H7 (cell line): ENCODE results near the gene KCNN2. TPM values are rescaled to one million over a fixed set of nuclear protein-coding genes. Genes with fewer than 3 reads are reported as not detected.
A peak's percentile ranks its signal among the peaks of the same experiment; 100 is the strongest.

ENCODE experiments used
- DNase-seq: peaks from one replicate; pipeline ENCODE4 v3.0.0; 2012
- H3K27me3 ChIP-seq: 2 replicates; pipeline ENCODE4 v1.6.0; 2011; ENCODE audit warnings: mild to moderate bottlenecking, low read length; ENCODE audit not compliant: control insufficient read depth, insufficient read depth
- H3K36me3 ChIP-seq: replicated peaks from 2 replicates; pipeline ENCODE4 v1.5.1; 2011; ENCODE audit warnings: low read length; ENCODE audit not compliant: control insufficient read depth, insufficient read depth
- H3K4me3 ChIP-seq: 2 replicates; pipeline ENCODE4 v1.5.1; 2011; ENCODE audit warnings: low read depth, mild to moderate bottlenecking, control low read depth, low read length, moderate library complexity; ENCODE audit not compliant: insufficient read depth
- total RNA-seq: library from RNA; depleted of rRNA; stranded (reverse); fragments of >200 nt; shearing (Covaris generic); gene quantifications from 2 replicates; pipeline ENCODE4 v1.2.3, GENCODE V29; 2014; rRNA removed

KCNN2 gene
- 8.2 and 13.7 TPM in 2 replicates for total RNA-seq

DNA sequence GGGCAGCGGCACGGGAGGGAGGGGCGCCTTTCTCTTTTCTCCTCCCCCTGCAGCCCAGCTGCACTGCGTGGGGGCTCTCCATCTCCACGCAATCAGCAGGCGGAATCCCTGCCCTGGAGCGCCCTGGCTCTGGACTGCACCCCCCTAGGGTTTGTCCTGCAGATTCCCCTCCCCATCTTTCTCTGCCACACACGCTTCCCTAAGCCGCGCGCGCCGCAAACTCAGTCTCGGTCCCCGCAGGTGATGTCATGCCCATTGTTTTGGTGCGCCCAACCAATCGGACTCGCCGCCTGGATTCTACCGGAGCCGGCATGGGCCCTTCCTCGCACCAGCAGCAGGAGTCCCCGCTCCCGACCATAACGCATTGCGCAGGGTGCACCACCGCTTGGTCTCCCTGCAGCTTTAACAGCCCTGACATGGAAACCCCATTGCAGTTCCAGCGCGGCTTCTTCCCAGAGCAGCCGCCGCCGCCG is at the start of gene KCNN2:
Gene KCNN2, plus strand, starts transcription at position 347 of the 473 bp plus-strand sequence. Its CDS starts 70 bp downstream, at position 417.
- DNase-seq: peak; percentile 88
- peaks cover 18% of the 10 kb centered on the region for H3K27me3 ChIP-seq
- peak within 1 kb of the TSS; percentile 95 for H3K4me3 ChIP-seq

DNA sequence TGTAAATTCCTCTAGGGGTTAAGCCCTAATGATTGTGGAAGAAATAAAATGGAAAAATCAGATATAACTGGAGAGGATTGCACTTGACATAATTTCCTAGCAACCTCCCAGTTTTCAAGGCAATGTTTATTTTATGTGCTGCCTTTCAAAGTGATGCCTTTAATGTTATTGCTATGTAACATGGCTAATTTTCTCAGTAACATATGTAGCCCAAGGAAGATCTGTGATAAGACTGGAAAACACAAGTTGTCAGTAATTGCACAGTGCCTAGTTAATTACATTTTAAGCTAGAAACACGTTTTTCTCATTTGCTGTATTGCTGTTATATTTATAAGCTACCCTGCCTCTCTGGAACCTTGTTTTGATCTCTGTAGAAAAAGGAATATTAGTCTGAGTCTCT is 49.2 kb upstream of the KCNN2 start:
- no peak overlapping the region for H3K4me3 ChIP-seq
- no peaks in the 10 kb centered on the region for H3K27me3 ChIP-seq
- no peaks in the 10 kb centered on the region for H3K36me3 ChIP-seq
- no peak for DNase-seq

More for the DNA sequence above, at the start of gene KCNN2:
- no peaks in the 10 kb centered on the region for H3K36me3 ChIP-seq

DNA sequence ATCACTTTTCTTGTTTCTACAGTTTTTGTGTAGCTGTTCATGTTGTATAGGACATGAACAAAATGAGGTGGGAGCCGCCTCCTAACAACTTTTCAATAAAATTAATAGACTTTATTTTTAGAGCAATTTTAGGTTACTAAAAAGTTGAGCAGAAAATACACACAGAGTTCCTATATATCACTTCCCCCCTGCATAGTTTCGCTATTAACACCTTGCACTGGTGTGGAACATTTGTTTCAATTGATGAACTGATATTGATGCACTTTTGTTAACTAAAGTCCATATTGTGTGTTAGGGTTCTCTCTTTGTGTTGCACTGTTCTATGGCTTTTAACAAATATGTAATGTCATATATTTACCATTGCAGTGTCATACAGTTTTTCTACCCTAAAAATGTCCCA is 47.8 kb upstream of the KCNN2 start:
- Histone ChIP-seq H3K36me3 (no peaks in the 10 kb centered on the region), H3K27me3 (no peaks in the 10 kb centered on the region; the same call in 1 of the 2 replicates), H3K4me3 (no peak overlapping the region)
- no peak for DNase-seq

DNA sequence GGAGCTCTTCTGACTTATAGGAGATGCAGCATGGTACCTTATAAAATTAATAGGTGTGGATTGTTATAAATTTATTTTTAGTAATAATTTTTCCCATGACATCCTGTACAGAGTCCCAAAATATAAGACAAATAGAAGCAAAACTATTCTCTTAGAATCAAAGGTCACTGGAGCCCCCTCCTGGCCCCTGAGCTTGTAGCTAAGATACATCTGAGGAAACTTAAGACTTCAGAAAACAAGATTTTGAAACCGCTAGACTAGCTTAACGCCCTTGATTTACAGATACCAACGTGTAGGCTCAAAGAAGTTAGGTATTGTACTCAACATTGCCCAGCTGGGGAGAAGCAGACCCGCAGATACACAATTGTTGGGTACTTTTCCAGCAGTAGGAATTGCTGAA is 45.7 kb upstream of the KCNN2 start:
- Histone ChIP-seq H3K27me3 (no peaks in the 10 kb centered on the region; the same call in 1 of the 2 replicates), H3K36me3 (no peaks in the 10 kb centered on the region), H3K4me3 (no peak overlapping the region)
- peak; percentile 7 for DNase-seq

DNA sequence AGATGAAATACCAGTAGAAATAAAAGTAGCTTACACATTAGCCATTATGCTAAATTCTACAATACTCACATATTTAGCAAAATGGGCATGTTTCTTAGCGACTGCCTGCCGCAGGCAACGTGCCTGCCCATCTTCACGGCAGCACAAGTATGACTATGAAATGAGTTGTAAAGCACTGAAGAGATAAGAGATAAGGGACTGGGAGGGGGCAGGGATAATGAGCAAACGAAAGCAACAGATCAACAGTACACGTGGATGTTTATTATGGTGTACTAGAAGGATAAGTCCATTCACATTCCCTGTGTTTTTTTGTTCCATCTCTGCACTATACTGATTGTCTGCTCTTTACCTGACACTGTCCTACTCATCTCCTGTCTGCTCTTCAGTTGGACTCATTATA is 44.1 kb upstream of the KCNN2 start:
- no peaks in the 10 kb centered on the region for H3K36me3 ChIP-seq
- H3K27me3 ChIP-seq: no peaks in the 10 kb centered on the region; the same call in 1 of the 2 replicates
- DNase-seq: no peak
- H3K4me3 ChIP-seq: no peak overlapping the region

DNA sequence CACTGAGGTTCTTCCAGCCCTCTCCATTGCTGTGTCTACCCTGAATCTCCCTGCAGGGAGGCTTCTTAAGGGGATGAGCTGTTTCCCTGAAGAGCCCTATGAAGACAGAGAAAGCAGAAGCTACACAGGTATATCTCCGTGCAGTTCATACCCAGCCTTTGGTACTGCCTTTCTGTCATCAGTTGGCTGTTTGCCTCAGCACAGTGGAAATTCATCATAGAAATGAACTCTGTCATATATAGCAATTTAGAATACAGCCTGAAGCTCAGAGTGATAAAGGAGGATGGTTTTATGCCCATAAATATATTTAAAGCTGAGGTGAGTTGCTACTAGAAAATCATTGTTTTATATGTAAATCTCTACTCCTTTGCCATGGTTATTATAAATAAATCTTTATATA is 42.6 kb upstream of the KCNN2 start:
- Histone ChIP-seq H3K4me3 (no peak overlapping the region), H3K36me3 (no peaks in the 10 kb centered on the region), H3K27me3 (no peaks in the 10 kb centered on the region; the same call in 1 of the 2 replicates)
- DNase-seq: no peak

DNA sequence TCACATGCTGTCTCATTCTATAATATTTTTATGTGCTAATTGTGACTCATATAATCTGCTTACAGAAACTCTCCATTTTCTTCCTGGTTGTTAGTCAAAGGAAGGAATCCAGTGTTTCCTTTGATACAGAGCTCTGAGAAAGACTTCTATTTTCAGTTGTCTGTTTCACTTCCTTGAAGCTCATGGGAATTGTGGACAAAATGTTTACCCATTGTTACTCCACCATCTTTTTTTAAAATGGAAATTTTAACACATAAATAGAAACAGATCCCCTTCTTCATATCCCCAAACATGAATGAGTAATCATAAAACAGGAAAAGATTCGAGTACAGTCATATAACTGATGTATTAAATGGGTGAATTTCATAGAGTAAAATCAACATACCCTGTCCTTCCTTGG is 42.0 kb upstream of the KCNN2 start:
- H3K4me3 ChIP-seq: no peak overlapping the region

DNA sequence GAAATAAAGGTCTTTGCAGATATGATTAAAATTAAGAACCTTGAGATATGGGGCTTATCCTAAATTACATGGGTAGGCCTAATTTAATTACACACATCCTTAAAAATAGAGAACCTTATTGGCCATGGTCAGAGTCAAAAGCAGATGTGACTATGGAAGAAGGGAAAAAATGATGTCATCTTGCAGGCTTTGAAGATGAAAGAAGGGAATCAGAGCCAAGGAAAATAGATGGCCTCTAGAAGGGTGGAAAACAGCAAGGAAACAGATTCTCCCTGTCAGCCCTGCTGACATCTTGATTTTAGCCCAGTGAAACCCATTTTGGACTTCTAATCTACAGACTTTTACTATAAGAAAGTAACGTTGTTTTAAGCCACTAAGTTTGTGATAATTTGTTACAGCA is 37.6 kb upstream of the KCNN2 start:
- no peak overlapping the region for H3K4me3 ChIP-seq
- no peak for DNase-seq
- no peaks in the 10 kb centered on the region for H3K27me3 ChIP-seq
- H3K36me3 ChIP-seq: no peaks in the 10 kb centered on the region

More for the DNA sequence above, 42.0 kb upstream of the KCNN2 start:
- Histone ChIP-seq H3K27me3 (no peaks in the 10 kb centered on the region; the same call in 1 of the 2 replicates), H3K36me3 (no peaks in the 10 kb centered on the region)
- DNase-seq: no peak

DNA sequence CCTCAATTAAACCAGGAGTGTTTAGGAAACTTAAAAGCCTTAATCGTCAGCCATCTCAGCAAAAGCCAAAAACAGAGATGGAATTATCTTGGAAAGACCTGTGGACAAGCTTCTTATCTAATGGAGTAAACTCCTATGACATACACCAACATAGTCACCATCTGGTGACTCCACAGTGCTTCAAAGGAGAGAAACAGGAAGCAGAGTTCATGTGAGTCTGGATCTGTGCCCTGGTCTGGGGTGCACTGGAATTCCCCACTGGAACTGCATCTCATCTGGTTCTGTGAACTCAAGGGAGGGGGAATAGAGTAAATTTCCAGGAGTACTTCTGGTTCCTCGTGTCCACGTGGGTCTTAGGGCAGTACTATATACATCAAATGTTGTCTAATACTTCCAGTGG is 36.3 kb upstream of the KCNN2 start:
- no peaks in the 10 kb centered on the region for H3K27me3 ChIP-seq
- DNase-seq: no peak
- no peak overlapping the region for H3K4me3 ChIP-seq
- H3K36me3 ChIP-seq: no peaks in the 10 kb centered on the region

DNA sequence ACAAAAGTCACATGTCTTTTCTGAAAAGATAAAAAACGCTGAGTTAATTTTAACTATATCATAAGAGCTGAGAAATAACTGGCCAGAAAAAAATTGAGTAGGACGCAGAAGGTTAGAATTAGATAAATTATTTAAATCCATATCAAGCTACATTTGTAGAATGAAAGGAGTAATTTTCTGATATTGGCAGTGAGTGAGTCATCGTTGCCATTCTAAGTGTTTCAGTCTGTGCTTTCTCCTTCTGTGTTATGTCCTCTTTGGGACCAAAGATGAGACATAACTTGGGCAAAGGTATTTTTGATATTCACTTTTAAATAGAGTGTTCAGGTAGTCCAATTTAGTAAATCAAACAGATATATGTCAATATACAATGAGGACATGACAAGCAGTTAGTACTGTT is 34.4 kb upstream of the KCNN2 start:
- DNase-seq: no peak
- Histone ChIP-seq H3K36me3 (no peaks in the 10 kb centered on the region), H3K27me3 (no peaks in the 10 kb centered on the region), H3K4me3 (no peak overlapping the region)

DNA sequence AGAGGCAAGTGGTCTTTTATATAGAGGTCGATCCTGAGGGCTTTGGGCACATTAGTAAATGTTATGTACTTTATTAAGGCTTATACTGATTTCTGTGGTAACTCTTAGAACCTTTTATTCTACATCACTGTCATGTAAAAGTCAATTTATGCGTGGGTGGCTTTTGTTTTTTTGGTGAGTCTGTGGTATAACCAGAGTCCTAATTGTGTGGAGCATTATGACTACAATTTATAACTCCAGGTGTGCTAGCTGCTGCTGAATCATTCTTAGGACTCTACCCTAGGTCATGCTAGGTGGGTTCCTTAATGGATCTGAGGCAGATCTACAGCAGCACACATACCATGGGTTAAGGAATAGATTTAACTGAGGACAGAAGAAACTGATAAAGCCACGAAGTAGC is 33.9 kb upstream of the KCNN2 start:
- Histone ChIP-seq H3K4me3 (no peak overlapping the region), H3K27me3 (no peaks in the 10 kb centered on the region), H3K36me3 (no peaks in the 10 kb centered on the region)
- no peak for DNase-seq

DNA sequence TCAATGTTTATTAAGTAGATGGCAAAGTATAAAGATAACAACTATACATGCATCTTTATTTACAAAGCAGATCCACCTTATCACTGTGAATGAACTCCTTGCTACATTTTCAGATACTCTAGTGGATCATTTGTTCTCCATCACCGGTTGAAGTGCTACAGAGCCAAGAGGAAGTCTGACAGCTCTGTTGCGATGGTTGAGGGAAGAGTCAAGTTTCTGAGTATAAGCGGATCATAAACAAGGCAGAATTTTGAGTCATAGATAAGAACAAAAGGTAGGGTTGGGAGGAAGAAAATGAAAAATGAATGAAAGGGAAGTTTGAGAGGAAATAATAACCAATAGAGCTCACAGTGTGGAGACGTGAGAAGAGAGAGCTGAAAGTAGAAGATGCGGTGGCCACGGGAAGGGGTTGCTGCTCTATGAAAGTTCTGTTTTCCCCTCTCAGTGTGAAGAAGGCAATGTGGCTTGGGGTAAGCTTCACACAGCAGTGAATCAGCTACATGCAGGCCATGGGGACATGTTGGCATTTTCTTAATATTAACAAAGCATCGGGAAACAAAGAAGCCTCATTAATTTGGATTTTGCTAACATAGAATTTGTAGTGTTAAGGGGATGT is 30.8 kb upstream of the KCNN2 start:
- Histone ChIP-seq H3K36me3 (no peaks in the 10 kb centered on the region), H3K4me3 (no peak overlapping the region), H3K27me3 (no peaks in the 10 kb centered on the region)
- DNase-seq: no peak

DNA sequence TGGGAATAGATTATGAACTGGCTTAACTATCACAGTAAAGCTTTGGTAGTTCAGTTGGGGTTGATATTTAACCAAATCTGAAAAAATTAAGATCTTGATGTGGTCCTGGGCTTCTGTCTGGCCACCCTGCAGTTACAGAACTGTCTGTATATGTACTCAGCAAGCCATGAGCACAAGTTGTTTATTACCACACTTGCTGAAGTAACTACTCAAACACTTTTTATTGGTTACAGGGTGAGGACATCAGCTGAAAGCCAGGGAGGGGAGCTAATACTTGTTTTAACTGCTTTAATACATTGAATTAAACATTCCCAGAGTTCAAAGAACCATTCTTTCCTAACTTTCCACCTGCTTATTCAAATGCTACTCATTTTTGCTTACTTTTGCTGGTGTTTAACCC is 29.4 kb upstream of the KCNN2 start:
- no peaks in the 10 kb centered on the region for H3K36me3 ChIP-seq
- DNase-seq: no peak
- H3K4me3 ChIP-seq: no peak overlapping the region
- H3K27me3 ChIP-seq: no peaks in the 10 kb centered on the region

DNA sequence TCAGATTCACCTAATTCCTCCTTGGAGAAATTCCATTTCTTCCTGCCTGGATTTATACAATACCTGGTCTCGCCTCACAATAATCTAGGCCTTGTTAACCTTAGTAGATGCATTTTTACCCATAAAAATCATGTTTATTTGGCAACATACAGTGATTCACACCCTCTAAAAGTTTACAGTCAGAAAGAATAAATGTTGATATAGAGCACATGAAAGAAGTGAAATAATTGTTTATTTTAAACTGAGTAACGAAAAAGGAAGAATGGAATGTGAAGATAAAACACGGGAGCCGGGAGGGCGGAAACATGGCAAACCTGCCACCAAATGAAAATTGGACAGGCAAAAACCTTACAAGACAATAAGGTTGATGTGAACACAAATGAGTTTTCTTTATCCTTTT is 28.9 kb upstream of the KCNN2 start:
- H3K27me3 ChIP-seq: no peaks in the 10 kb centered on the region
- no peaks in the 10 kb centered on the region for H3K36me3 ChIP-seq
- no peak for DNase-seq
- no peak overlapping the region for H3K4me3 ChIP-seq

DNA sequence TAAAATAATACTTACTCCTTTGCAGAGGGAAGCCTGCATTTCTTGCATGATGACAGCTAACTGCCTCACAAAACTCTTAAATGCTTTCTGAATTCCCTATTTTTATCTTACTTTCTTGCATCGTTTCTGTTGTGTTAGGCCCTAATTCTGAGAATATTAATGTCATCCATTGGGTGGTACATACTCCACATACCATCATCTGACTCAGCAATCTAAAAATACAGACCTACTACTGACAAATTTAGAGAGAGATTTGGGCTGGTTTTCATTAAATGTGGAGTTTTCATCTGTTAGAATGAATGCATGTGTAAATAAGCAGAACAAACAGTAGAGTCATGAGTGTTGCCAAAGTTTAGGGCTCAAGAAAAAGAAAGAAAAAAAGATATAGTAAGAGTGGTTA is 26.5 kb upstream of the KCNN2 start:
- Histone ChIP-seq H3K4me3 (no peak overlapping the region), H3K27me3 (no peaks in the 10 kb centered on the region), H3K36me3 (no peaks in the 10 kb centered on the region)
- DNase-seq: no peak

DNA sequence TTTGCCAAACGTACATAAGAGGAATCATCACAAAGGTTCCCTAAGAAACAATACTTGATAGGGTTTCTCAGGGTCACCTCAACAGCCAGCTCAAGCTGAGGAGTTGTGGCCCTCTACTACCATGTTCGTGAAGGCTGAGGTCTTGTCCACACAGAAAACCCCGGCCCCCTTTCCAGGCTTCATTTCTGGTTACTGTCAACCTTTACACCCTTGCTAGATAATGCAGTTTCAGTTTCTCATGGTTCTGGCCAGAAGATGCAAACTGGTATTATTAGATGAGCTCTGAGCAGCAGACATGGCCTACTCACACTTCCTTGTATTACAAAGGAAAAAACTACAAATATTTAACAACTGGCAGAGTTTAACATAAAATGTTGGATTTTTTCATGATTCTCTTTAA is 22.8 kb upstream of the KCNN2 start:
- no peaks in the 10 kb centered on the region for H3K36me3 ChIP-seq
- H3K4me3 ChIP-seq: no peak overlapping the region
- DNase-seq: no peak
- no peaks in the 10 kb centered on the region for H3K27me3 ChIP-seq
